PC-3 (cell line): ENCODE data around the gene AMH. TPM values are rescaled to one million over a fixed set of nuclear protein-coding genes. Genes with fewer than 3 reads are reported as not detected.

Experiments
- ATAC-seq: fragments of 200-7000 bp; cut with Tn5 transposase; 2 replicates; pipeline ENCODE4 v1.9.1; 2020; ENCODE audit warnings: mild to moderate bottlenecking, moderate library complexity
- BruUV-seq: library from RNA; stranded (reverse); fragments of 400-500 nt; replicated peaks from 2 replicates; lab custom pipeline; 2021; lab: Mats Ljungman, UMichigan
- CTCF ChIA-PET: fragments of 300-600 bp; sonication (Branson Sonifier 250); formaldehyde crosslinking; loops from one replicate; lab custom pipeline; 2022; ENCODE audit warnings: antibody characterized with exemption; lab: Charles Lee
- POLR2A ChIA-PET: fragments of 300-600 bp; sonication (Branson Sonifier 250); formaldehyde crosslinking; loops from one replicate; lab custom pipeline; 2022; ENCODE audit warnings: antibody characterized with exemption; ENCODE audit not compliant: unreplicated experiment; lab: Charles Lee
- DNase-seq: peaks from one replicate; pipeline ENCODE4 v3.0.0-alpha.2; 2015
- H2AFZ ChIP-seq: fragments of 300-600 bp; sonication (generic); 2 replicates; pipeline ENCODE4 v1.6.0; 2016; ENCODE audit warnings: antibody characterized with exemption, low read length
- H3F3A ChIP-seq: fragments of 300-600 bp; sonication (generic); one replicate; pipeline ENCODE4 v1.6.0; 2017; ENCODE audit warnings: antibody characterized with exemption, low read length, control low read depth, mild to moderate bottlenecking; ENCODE audit not compliant: unreplicated experiment
- H3K27ac ChIP-seq: fragments of 300-600 bp; sonication (generic); 2 replicates; pipeline ENCODE4 v1.5.1; 2016; ENCODE audit warnings: mild to moderate bottlenecking, low read length
- H3K27me3 ChIP-seq: fragments of 300-600 bp; sonication (generic); 2 replicates; pipeline ENCODE4 v1.6.1; 2016; ENCODE audit warnings: low read length, mixed read lengths
- H3K36me3 ChIP-seq: fragments of 300-600 bp; sonication (generic); 2 replicates; pipeline ENCODE4 v1.6.1; 2016; ENCODE audit warnings: low read depth, mixed run types, low read length, mixed read lengths
- H3K4me1 ChIP-seq: fragments of 300-600 bp; sonication (generic); 2 replicates; pipeline ENCODE4 v1.5.1; 2016; ENCODE audit warnings: low read length; ENCODE audit not compliant: insufficient read depth
- H3K4me2 ChIP-seq: fragments of 300-600 bp; sonication (generic); 2 replicates; pipeline ENCODE4 v1.6.0; 2016; ENCODE audit warnings: low read length
- H3K4me3 ChIP-seq: fragments of 300-600 bp; sonication (generic); 2 replicates; pipeline ENCODE4 v1.5.1; 2016; ENCODE audit warnings: mild to moderate bottlenecking, low read length, mixed read lengths
- H3K79me2 ChIP-seq: fragments of 300-600 bp; sonication (generic); 2 replicates; pipeline ENCODE4 v1.6.1; 2017; ENCODE audit warnings: low read length, mixed read lengths
- H3K9ac ChIP-seq: fragments of 300-600 bp; sonication (generic); 2 replicates; pipeline ENCODE4 v1.6.0; 2016; ENCODE audit warnings: mild to moderate bottlenecking, low read length
- H3K9me2 ChIP-seq: fragments of 300-600 bp; sonication (generic); replicated peaks from 2 replicates; pipeline ENCODE4 v1.6.1; 2016; ENCODE audit warnings: mixed run types, low read length, mixed read lengths
- H3K9me3 ChIP-seq: fragments of 300-600 bp; sonication (generic); 2 replicates; pipeline ENCODE4 v1.6.1; 2016; ENCODE audit warnings: low read length, mixed read lengths
- H4K20me1 ChIP-seq: fragments of 300-600 bp; sonication (generic); 2 replicates; pipeline ENCODE4 v1.6.1; 2016; ENCODE audit warnings: low read length, mixed read lengths
- CTCF ChIP-seq: fragments of 300-600 bp; sonication (generic); conservative IDR thresholded peaks from 2 replicates; pipeline ENCODE4 v1.5.1; 2017; ENCODE audit warnings: antibody characterized with exemption, low read depth, mild to moderate bottlenecking, low read length
- EZH2 ChIP-seq: fragments of 300-600 bp; sonication (generic); IDR thresholded peaks from one replicate; pipeline ENCODE4 v1.6.1; 2017; ENCODE audit warnings: antibody characterized with exemption, mild to moderate bottlenecking, low read length; ENCODE audit not compliant: unreplicated experiment
- EZH2phosphoT487 ChIP-seq: fragments of 300-600 bp; sonication (generic); IDR thresholded peaks from 2 replicates; pipeline ENCODE4 v1.6.1; 2018; ENCODE audit warnings: mild to moderate bottlenecking, antibody characterized with exemption, low read length, borderline replicate concordance
- intact Hi-C: fragments of 100-400 bp; cut with micrococcal nuclease; formaldehyde crosslinking; loops from 2 replicates; pipeline ENCODE4 v1.9.0; 2023
- total RNA-seq: library from RNA; depleted of rRNA; stranded (reverse); fragments of >200 nt; gene quantifications from 2 replicates; pipeline ENCODE4 v1.2.3, GENCODE V29; 2014

Gene AMH
- total RNA-seq, 1 experiment from 2014 or later, result 6.0 TPM

- Histone ChIP-seq H3K4me2 (no peak overlapping the region), H3K27me3 (no peaks in the 10 kb centered on the region), H2AFZ (no peak overlapping the region), H3K9me3 (no peaks in the 10 kb centered on the region), H3K9me2 (no peaks in the 10 kb centered on the region), H3F3A (no peaks in the 10 kb centered on the region), H3K4me1 (no peaks in the 10 kb centered on the region), H3K79me2 (no peaks in the 10 kb centered on the region), H3K36me3 (no peaks in the 10 kb centered on the region), H3K9ac (no peak overlapping the region), H4K20me1 (no peaks in the 10 kb centered on the region), H3K27ac (no peak overlapping the region), H3K4me3 (no peak overlapping the region)
- no peak for ATAC-seq
- BruUV-seq, result no TSS peak
- DNase-seq, result no peak
- POLR2A ChIA-PET, result no interaction called here
- intact Hi-C loops, result no loop called here
- TF ChIP-seq EZH2 (no peak), CTCF (no peak), EZH2phosphoT487 (no peak)
- CTCF ChIA-PET, result no interaction called here
Observed at GRCh38 chr19:2251106-2252054, 2.3 kb downstream of the AMH start.

DNA sequence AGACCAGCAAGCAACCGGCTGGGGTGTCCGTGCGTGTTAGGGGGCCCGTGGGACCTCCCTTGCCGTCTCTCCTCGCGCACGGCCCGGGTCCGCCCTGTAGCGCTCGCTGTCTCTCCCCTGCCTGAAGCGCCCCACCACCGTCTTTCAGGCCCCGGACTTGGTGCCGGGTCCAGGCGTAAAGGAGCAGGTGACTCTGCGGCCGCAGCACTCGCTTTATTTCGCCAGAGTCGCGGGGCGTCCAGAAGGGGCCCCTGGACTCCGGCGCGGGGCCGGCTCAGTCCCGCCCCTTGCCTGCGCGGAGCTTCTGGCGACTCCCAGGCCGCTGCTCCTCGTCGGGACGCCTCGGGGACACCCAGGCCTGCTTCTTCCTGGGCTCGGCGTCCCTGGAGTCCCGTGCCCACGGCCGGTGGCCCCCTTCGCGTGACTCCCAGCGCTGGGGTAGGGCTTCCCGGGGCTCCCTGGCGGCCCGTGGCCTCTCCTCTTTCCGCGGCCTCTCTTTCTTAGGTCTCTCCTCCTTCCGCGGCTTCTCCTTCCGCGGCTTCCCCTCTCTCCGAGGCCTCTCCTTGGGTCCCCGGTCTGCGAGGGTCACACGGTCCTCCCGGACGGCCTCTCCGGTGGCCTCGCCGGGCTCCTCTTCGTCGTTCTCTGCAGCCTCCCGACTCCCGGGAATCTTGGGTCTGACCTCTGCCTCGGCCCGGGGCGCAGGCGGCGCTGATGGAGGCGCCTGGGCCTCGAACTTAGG is 3.1 kb downstream of the AMH start:
- Histone ChIP-seq H3K27ac (no peak overlapping the region), H3K79me2 (no peaks in the 10 kb centered on the region), H3K4me1 (no peaks in the 10 kb centered on the region), H2AFZ (no peak overlapping the region), H3K4me3 (no peak overlapping the region), H3K4me2 (no peak overlapping the region), H3K9me2 (no peaks in the 10 kb centered on the region), H4K20me1 (no peaks in the 10 kb centered on the region), H3K36me3 (no peaks in the 10 kb centered on the region), H3K9me3 (no peaks in the 10 kb centered on the region), H3F3A (no peaks in the 10 kb centered on the region), H3K9ac (no peak overlapping the region), H3K27me3 (no peaks in the 10 kb centered on the region)
- POLR2A ChIA-PET, result no interaction called here
- DNase-seq (no peak), ATAC-seq (no peak)
- intact Hi-C loops, result no loop called here
- no TSS peak for BruUV-seq
- TF ChIP-seq EZH2, result no peak
- TF ChIP-seq CTCF, result no peak
- no peak for TF ChIP-seq EZH2phosphoT487
- CTCF ChIA-PET, result no interaction called here
